Keratinocyte (primary cell): Measurements from ENCODE around the gene CTIF. TPM values are rescaled to one million over a fixed set of nuclear protein-coding genes. Genes with fewer than 3 reads are reported as not detected.

ENCODE experiments used
- DNase-seq: peaks from one replicate; pipeline ENCODE4 v3.0.0-alpha.2; 2011; ENCODE audit warnings: low read depth, missing footprints, low spot score
- FAIRE-seq: peaks from 2 replicates; lab custom pipeline; 2011; peaks lifted over from hg19 to GRCh38; lab: Jason Lieb, UNC
- H2AFZ ChIP-seq: 2 replicates; pipeline ENCODE4 v1.6.0; 2012; ENCODE audit warnings: low read length, control low read depth, inconsistent platforms; ENCODE audit not compliant: control insufficient read depth
- H3K27ac ChIP-seq: 2 replicates; pipeline ENCODE4 v1.5.1; 2011; ENCODE audit warnings: low read length; ENCODE audit not compliant: control insufficient read depth, insufficient read depth
- H3K27me3 ChIP-seq: 3 replicates; pipeline ENCODE4 v1.6.0; 2011; ENCODE audit warnings: low read length; ENCODE audit not compliant: control insufficient read depth, insufficient read depth; ENCODE audit errors: extremely low read depth
- H3K36me3 ChIP-seq, 2 experiments: 2 replicates in 1 of 2; 3 replicates in 1 of 2; pipeline ENCODE4 v1.5.1; 2011; ENCODE audit warnings: low read length in 2 of 2, mild to moderate bottlenecking in 1 of 2; ENCODE audit not compliant: control insufficient read depth in 2 of 2, insufficient read depth in 2 of 2; ENCODE audit errors: extremely low read depth in 1 of 2
- H3K4me1 ChIP-seq: 3 replicates; pipeline ENCODE4 v1.5.1; 2011; ENCODE audit warnings: low read length; ENCODE audit not compliant: control insufficient read depth, insufficient read depth; ENCODE audit errors: extremely low read depth
- H3K4me2 ChIP-seq: 3 replicates; pipeline ENCODE4 v1.6.0; 2011; ENCODE audit warnings: low read depth, low read length; ENCODE audit not compliant: control insufficient read depth, insufficient read depth; ENCODE audit errors: extremely low read depth
- H3K4me3 ChIP-seq, 3 experiments: fragments of 200-600 bp in 1 of 3; sonication (generic) in 1 of 3; 2 replicates in 2 of 3; 3 replicates in 1 of 3; pipeline ENCODE4 v1.5.1; 2011 to 2016; ENCODE audit warnings: low read length in 3 of 3, mild to moderate bottlenecking in 3 of 3, control low read depth in 2 of 3, inconsistent platforms in 1 of 3, low read depth in 1 of 3, mixed read lengths in 1 of 3, mixed run types in 1 of 3, moderate library complexity in 1 of 3; ENCODE audit not compliant: control insufficient read depth in 2 of 3, insufficient read depth in 2 of 3; ENCODE audit errors: extremely low read depth in 1 of 3
- H3K79me2 ChIP-seq: 2 replicates; pipeline ENCODE4 v1.6.0; 2012; ENCODE audit warnings: low read length; ENCODE audit not compliant: control insufficient read depth, insufficient read depth
- H3K9ac ChIP-seq: 3 replicates; pipeline ENCODE4 v1.6.0; 2011; ENCODE audit warnings: low read length; ENCODE audit not compliant: control insufficient read depth, insufficient read depth; ENCODE audit errors: extremely low read depth
- H3K9me1 ChIP-seq: 3 replicates; pipeline ENCODE4 v1.6.0; 2011; ENCODE audit warnings: low read length; ENCODE audit not compliant: control insufficient read depth, insufficient read depth; ENCODE audit errors: extremely low read depth
- H3K9me3 ChIP-seq: 2 replicates; pipeline ENCODE4 v1.5.1; 2012; ENCODE audit warnings: low read depth, low read length; ENCODE audit not compliant: control insufficient read depth
- H4K20me1 ChIP-seq: 3 replicates; pipeline ENCODE4 v1.6.0; 2011; ENCODE audit warnings: low read length; ENCODE audit not compliant: control insufficient read depth, insufficient read depth; ENCODE audit errors: extremely low read depth
- EZH2 ChIP-seq: IDR thresholded peaks from one replicate; pipeline ENCODE4 v1.6.1; 2012; ENCODE audit warnings: inconsistent platforms, mild to moderate bottlenecking, low read length, moderate library complexity
- dilution Hi-C: fragments of 300-500 bp; cut with MboI; formaldehyde crosslinking; loops from one replicate; pipeline ENCODE4 v1.7.0; 2020; ENCODE audit warnings: low sequenced_read_pairs; ENCODE audit not compliant: extremely low pct_ligation_motif_present
- polyA plus RNA-seq, 5 experiments: library from polyadenylated mRNA; depleted of rRNA in 3 of 5; stranded (reverse) in 3 of 5; stranded (forward) in 1 of 5; unstranded in 1 of 5; fragments of >200 nt; gene quantifications; 1 replicate in 1 of 5; 2 replicates in 3 of 5; 3 replicates in 1 of 5; pipeline versions ENCODE4 v1.2.1 to v1.2.3, GENCODE V29; 2011 to 2012; ENCODE audit warnings: missing spikeins in 2 of 5, low read depth in 1 of 5, low replicate concordance in 1 of 5
- TF ChIP-seq, protein P1 (sequence below), 3 experiments: IDR thresholded peaks in 1 of 3; conservative IDR thresholded peaks in 1 of 3; optimal IDR thresholded peaks in 1 of 3; 2 replicates in 2 of 3; 3 replicates in 1 of 3; pipeline versions ENCODE3 to v1.5.1; 2011; ENCODE audit warnings: low read length in 3 of 3, mild to moderate bottlenecking in 3 of 3, moderate library complexity in 2 of 3, control low read depth in 1 of 3, inconsistent platforms in 1 of 3; ENCODE audit not compliant: insufficient read depth in 2 of 3; ENCODE audit errors: extremely low read depth in 1 of 3

CTIF gene
- polyA plus RNA-seq, 1 donor (not counting 4 experiments of a cell fraction or from before 2014, with no cell fraction given), result 15.0 TPM

DNA sequence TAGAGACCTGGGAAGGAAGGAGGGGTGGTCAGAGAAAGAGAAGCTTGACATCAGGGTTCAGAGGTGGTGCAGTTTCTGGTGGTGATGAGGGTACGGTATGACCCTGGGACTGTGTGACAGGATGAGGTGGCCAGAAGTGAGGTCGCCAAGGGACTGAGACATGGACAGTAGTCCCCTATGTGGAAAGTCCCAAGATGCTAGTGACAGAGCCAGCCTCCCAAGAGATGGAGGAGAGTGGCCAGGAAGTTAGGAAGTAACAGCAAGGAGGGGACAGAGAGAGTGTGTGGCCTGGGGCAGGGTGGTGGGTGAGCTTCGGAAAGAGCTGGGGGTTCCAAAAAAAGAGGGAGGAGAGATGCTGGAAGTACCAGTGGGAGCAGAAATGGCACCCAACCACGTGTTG lies 345.9 kb downstream of the CTIF start:
- dilution Hi-C loops, result no loop called here
- Histone ChIP-seq H3K79me2 (no peaks in the 10 kb centered on the region), H3K4me3 (no peak overlapping the region), H3K9me3 (no peaks in the 10 kb centered on the region), H3K36me3 (no peaks in the 10 kb centered on the region), H3K27me3 (no peaks in the 10 kb centered on the region), H3K9me1 (no peaks in the 10 kb centered on the region), H3K4me2 (no peak overlapping the region), H2AFZ (no peak overlapping the region), H3K4me1 (no peaks in the 10 kb centered on the region), H3K27ac (no peak overlapping the region), H4K20me1 (no peaks in the 10 kb centered on the region), H3K9ac (no peak overlapping the region)
- DNase-seq (no peak), FAIRE-seq (no peak)
- TF ChIP-seq, protein P1, sequence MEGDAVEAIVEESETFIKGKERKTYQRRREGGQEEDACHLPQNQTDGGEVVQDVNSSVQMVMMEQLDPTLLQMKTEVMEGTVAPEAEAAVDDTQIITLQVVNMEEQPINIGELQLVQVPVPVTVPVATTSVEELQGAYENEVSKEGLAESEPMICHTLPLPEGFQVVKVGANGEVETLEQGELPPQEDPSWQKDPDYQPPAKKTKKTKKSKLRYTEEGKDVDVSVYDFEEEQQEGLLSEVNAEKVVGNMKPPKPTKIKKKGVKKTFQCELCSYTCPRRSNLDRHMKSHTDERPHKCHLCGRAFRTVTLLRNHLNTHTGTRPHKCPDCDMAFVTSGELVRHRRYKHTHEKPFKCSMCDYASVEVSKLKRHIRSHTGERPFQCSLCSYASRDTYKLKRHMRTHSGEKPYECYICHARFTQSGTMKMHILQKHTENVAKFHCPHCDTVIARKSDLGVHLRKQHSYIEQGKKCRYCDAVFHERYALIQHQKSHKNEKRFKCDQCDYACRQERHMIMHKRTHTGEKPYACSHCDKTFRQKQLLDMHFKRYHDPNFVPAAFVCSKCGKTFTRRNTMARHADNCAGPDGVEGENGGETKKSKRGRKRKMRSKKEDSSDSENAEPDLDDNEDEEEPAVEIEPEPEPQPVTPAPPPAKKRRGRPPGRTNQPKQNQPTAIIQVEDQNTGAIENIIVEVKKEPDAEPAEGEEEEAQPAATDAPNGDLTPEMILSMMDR (optimal IDR thresholded peaks at IDR 0.05 in 1 of 3, IDR thresholded peaks at IDR 0.05 in 1 of 3, conservative IDR thresholded peaks at IDR 0.05 in 1 of 3; ENCODE audit: extremely low read depth in 1 of 3, insufficient read depth in 2 of 3, low read length in 3 of 3), result no peak
- TF ChIP-seq EZH2, result no peak

GRCh38 chr18:48885266-48885923 lies 346.6 kb downstream of the CTIF start:
- DNase-seq (no peak), FAIRE-seq (no peak)

More at GRCh38 chr18:48885266-48885923, 346.6 kb downstream of the CTIF start:
- Histone ChIP-seq H3K9ac (no peak overlapping the region), H3K27me3 (no peaks in the 10 kb centered on the region), H3K36me3 (no peaks in the 10 kb centered on the region), H3K4me1 (no peaks in the 10 kb centered on the region), H3K9me3 (no peaks in the 10 kb centered on the region), H3K4me3 (no peak overlapping the region), H3K4me2 (no peak overlapping the region), H2AFZ (no peak overlapping the region), H4K20me1 (no peaks in the 10 kb centered on the region), H3K27ac (no peak overlapping the region), H3K79me2 (no peaks in the 10 kb centered on the region), H3K9me1 (no peaks in the 10 kb centered on the region)
- dilution Hi-C loops, result no loop called here
- TF ChIP-seq EZH2, result no peak
- TF ChIP-seq, protein P1 (optimal IDR thresholded peaks at IDR 0.05 in 1 of 3, IDR thresholded peaks at IDR 0.05 in 1 of 3, conservative IDR thresholded peaks at IDR 0.05 in 1 of 3; ENCODE audit: extremely low read depth in 1 of 3, insufficient read depth in 2 of 3, low read length in 3 of 3), result no peak
